ENCODE measurements around the gene ADCY9.

The ADCY9 gene

DNA sequence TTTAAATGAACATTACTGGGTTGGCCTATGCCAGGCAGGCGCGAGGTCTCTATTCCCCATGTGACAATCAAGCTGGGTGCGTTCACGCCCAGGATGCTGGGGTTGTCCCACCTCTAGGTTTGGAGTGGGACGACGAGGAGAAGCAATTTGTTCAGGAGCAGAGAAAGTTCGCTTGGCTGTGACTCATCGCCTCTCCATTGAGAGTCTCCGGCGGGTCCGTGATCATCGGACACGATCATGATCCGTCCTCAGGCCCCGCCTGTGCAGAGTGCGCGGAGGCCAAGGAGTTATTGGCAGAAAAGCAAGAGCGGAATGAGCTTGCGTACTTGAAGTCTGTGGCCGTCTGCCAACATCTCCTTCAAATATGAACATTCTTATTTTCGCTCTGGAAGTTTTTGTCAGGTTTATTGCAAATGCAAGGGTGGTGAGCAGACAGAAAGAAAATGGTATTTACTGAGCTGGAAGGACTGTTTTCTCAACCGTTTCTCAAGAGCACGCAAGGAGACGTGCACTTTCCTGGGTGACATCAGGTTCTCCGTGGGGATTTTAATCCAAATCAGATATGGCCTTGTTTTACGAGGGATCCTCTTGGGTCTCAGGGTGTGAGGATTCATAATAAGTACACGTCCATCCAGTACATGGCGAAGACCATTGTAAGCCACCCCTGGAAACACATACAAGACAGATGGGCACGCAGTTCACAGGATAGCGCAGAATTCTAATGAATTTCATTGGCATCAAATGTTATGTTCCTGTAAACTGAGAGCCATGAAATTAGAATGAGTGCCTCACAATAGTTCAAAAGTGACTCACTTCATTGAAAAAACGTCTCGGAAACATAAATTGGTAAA, 165.7 kb downstream of the ADCY9 start:
- TF ChIP-seq, protein P1, sequence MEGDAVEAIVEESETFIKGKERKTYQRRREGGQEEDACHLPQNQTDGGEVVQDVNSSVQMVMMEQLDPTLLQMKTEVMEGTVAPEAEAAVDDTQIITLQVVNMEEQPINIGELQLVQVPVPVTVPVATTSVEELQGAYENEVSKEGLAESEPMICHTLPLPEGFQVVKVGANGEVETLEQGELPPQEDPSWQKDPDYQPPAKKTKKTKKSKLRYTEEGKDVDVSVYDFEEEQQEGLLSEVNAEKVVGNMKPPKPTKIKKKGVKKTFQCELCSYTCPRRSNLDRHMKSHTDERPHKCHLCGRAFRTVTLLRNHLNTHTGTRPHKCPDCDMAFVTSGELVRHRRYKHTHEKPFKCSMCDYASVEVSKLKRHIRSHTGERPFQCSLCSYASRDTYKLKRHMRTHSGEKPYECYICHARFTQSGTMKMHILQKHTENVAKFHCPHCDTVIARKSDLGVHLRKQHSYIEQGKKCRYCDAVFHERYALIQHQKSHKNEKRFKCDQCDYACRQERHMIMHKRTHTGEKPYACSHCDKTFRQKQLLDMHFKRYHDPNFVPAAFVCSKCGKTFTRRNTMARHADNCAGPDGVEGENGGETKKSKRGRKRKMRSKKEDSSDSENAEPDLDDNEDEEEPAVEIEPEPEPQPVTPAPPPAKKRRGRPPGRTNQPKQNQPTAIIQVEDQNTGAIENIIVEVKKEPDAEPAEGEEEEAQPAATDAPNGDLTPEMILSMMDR (IDR thresholded peaks at IDR 0.05; ENCODE audit: low read depth, low read length, missing control alignments): no peak
- in situ Hi-C loops (cut with HindIII; ENCODE audit: low pct_ligation_motif_present, low sequenced_read_pairs): no loop called here
- peak overlapping the region; percentile 54 for H3K27ac ChIP-seq
- no peaks in the 10 kb centered on the region for H3K27me3 ChIP-seq (replicated peaks)
- no peak overlapping the region for H3K4me3 ChIP-seq (ENCODE audit: low read depth, low read length)
- peak; percentile 96 for DNase-seq
- H3K36me3 ChIP-seq (replicated peaks): no peaks in the 10 kb centered on the region

DNA sequence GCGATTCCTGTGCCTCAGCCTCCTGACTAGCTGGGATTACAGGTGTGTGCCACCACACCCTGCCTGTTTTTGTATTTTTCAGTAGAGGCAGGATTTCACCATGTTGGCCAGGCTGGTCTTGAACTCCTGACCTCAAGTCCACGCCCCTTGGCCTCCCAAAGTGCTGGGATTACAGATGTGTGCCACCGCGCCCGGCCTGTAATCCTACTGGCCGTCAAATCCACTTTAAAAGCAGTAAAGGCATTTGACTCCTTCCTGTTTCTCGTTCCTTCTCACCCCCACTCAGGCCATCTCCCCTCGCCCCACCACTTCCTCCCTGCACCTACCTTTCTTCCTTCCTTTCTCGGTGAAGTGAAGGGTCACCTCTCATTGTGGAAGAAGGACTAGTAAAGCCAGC, 166.3 kb downstream of the ADCY9 start:
- H3K27ac ChIP-seq: peak overlapping the region; percentile 54

DNA sequence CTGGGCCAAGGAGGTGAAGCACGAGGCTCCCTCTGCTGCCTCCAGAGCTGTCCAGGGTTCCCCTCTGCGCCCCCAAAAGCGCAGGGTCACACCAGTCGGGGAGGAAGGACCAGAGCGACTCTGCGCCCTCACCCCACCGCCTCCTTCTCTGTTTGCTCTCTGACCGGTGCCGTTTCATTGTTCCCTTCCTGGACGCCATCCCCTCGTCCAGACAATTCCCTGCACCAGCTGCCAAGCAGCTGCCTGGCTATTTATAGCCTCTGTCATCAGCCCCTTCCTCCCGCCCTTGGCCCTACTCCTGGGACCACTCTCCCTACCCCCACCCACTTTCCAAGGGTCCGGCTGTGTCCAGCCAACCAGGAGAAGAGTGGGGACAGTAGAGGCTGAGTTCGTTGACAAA, 167.0 kb downstream of the ADCY9 start:
- Histone ChIP-seq H3K36me3 (replicated peaks) (no peaks in the 10 kb centered on the region), H3K4me3 (ENCODE audit: low read depth, low read length) (no peak overlapping the region), H3K27ac (no peak overlapping the region), H3K27me3 (replicated peaks) (no peaks in the 10 kb centered on the region)
- no peak for DNase-seq
- in situ Hi-C loops (cut with HindIII; ENCODE audit: low pct_ligation_motif_present, low sequenced_read_pairs): no loop called here
- TF ChIP-seq, protein P1 (IDR thresholded peaks at IDR 0.05; ENCODE audit: low read depth, low read length, missing control alignments): no peak

More for the DNA sequence above, 166.3 kb downstream of the ADCY9 start:
- in situ Hi-C loops (cut with HindIII; ENCODE audit: low pct_ligation_motif_present, low sequenced_read_pairs): no loop called here
- no peak for DNase-seq
- TF ChIP-seq, protein P1 (IDR thresholded peaks at IDR 0.05; ENCODE audit: low read depth, low read length, missing control alignments): no peak
- H3K27me3 ChIP-seq (replicated peaks): no peaks in the 10 kb centered on the region
- H3K36me3 ChIP-seq (replicated peaks): no peaks in the 10 kb centered on the region
- H3K4me3 ChIP-seq (ENCODE audit: low read depth, low read length): no peak overlapping the region

DNA sequence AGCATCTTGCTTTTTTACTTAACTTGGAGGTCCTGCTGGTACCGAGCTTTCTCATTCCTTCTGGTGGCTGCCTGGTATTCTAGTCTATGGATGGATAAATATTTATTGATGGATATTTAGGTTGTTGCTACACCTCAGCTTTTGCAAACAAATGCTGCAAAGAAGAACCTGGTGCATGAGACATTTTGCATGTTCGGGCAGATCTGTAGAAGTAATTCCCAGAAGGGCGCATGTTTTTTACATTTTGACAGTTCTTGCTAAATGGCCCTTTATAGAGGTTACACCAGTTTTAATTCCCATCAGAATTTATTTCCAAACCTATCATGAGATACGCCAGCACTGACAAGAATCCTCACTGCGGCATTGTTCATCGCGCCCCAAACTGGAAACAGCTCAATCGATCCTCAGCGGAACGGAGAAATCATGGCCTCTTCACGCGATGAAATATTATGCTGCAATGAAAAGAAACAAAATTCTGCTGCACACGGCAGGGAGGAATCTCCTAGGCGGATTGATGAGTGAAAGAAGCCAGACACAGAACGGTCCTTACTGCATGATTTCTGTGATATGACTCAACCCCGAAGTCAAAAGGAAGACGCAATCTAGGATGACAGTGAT, 167.8 kb downstream of the ADCY9 start:
- DNase-seq: no peak
- Histone ChIP-seq H3K36me3 (replicated peaks) (no peaks in the 10 kb centered on the region), H3K27me3 (replicated peaks) (no peaks in the 10 kb centered on the region), H3K27ac (no peak overlapping the region), H3K4me3 (ENCODE audit: low read depth, low read length) (no peak overlapping the region)
- TF ChIP-seq, protein P1 (IDR thresholded peaks at IDR 0.05; ENCODE audit: low read depth, low read length, missing control alignments): no peak
- in situ Hi-C loops (cut with HindIII; ENCODE audit: low pct_ligation_motif_present, low sequenced_read_pairs): no loop called here

DNA sequence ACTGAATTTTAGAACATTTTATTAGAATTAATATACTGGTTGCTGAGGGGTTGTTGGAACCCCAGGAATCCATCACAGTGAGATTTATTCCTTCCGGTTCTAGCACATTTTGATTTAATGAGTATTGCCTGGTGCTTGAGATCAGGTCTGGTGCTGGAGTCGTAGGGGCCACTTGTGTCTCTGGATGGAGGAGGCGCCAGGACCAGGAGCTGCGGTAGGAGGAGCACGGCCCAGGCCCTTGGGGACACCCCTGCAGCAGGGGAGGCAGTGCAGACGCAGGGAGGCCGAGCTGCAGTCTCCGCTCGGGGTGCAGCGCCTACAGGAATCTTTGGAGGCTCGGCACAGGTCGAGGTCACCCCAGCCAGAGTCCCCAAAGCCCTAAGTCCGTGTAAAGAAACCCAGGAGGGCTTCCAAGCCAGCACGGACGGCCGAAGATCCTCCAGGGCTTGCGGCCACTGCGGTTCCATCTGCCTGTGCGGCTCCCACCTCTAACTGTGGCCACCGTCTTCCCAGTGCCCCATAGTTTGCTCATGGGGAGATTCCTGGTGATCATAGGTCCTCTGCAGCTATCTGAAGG, 169.6 kb downstream of the ADCY9 start:
- TF ChIP-seq, protein P1 (IDR thresholded peaks at IDR 0.05; ENCODE audit: low read depth, low read length, missing control alignments): no peak
- DNase-seq: no peak
- H3K4me3 ChIP-seq (ENCODE audit: low read depth, low read length): no peak overlapping the region
- no peaks in the 10 kb centered on the region for H3K27me3 ChIP-seq (replicated peaks)
- in situ Hi-C loops (cut with HindIII; ENCODE audit: low pct_ligation_motif_present, low sequenced_read_pairs): no loop called here
- no peaks in the 10 kb centered on the region for H3K36me3 ChIP-seq (replicated peaks)
- H3K27ac ChIP-seq: no peak overlapping the region

All from brain microvascular endothelial cell (primary cell).